Hepatocyte (in vitro differentiated cells): ENCODE results near the gene BSN.
"Not testable (repeated sequence)": the region's sequence is repeated elsewhere in the genome, so short reads cannot be mapped to it uniquely, and the experiment has no call there.

Experiments
- EZH2phosphoT487 ChIP-seq: fragments of 200-600 bp; sonication (generic); IDR thresholded peaks from one replicate; pipeline ENCODE4 v1.6.1; 2018; ENCODE audit warnings: antibody characterized with exemption, mild to moderate bottlenecking, low read depth, moderate library complexity; ENCODE audit not compliant: unreplicated experiment, severe bottlenecking
- TF ChIP-seq, protein P1 (sequence below): fragments of 200-600 bp; sonication (generic); IDR thresholded peaks from 2 replicates; pipeline ENCODE4 v1.5.1; 2016; ENCODE audit warnings: antibody characterized with exemption, mild to moderate bottlenecking; ENCODE audit not compliant: poor library complexity

DNA sequence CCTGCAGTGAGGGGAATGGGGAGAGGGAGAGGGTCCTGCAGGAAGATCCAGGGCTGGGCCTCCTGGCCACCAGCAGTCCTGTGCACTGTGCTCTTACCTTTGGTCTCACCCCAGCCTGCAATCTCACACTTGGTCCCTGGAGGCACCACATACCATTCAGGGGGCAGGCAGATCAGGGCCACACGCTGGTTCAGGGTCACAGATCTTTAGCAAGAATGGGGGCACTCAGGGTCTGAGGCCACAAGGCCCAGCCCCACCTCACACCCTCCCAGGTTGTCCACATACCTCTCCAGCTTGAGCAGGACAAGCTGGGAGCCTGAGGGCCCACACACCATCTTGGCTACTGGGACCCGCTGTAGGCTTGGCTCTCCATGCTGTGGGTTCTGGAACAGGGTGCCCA lies 130.2 kb downstream of the BSN start:
- TF ChIP-seq, protein P1, sequence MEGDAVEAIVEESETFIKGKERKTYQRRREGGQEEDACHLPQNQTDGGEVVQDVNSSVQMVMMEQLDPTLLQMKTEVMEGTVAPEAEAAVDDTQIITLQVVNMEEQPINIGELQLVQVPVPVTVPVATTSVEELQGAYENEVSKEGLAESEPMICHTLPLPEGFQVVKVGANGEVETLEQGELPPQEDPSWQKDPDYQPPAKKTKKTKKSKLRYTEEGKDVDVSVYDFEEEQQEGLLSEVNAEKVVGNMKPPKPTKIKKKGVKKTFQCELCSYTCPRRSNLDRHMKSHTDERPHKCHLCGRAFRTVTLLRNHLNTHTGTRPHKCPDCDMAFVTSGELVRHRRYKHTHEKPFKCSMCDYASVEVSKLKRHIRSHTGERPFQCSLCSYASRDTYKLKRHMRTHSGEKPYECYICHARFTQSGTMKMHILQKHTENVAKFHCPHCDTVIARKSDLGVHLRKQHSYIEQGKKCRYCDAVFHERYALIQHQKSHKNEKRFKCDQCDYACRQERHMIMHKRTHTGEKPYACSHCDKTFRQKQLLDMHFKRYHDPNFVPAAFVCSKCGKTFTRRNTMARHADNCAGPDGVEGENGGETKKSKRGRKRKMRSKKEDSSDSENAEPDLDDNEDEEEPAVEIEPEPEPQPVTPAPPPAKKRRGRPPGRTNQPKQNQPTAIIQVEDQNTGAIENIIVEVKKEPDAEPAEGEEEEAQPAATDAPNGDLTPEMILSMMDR = not testable (repeated sequence)
- not testable (repeated sequence) for TF ChIP-seq EZH2phosphoT487
